Measurements from ENCODE around the gene ARHGAP29. TPM values are rescaled to one million over a fixed set of nuclear protein-coding genes. Genes with fewer than 3 reads are reported as not detected.

The ARHGAP29 gene
- total RNA-seq, 4 donors from 2014 or later = 4.1 to 8.9 (median 5.4) TPM

GRCh38 chr1:94125551-94126514, 111.6 kb downstream of the ARHGAP29 start:
- 68 to 100% methylated on average over 1 to 6 of the region's 6 CpGs for WGBS, 2 donors (ENCODE audit: low coverage in 1 of 2)
- Histone ChIP-seq H3K36me3 (no peaks in the 10 kb centered on the region), H3K9me3 (no peaks in the 10 kb centered on the region), H3K4me1 (no peaks in the 10 kb centered on the region), H3K27me3 (no peaks in the 10 kb centered on the region), H3K27ac (no peak overlapping the region), H3K4me3 (no peak overlapping the region)
- in situ Hi-C loops (cut with MboI; ENCODE audit: low pct_ligation_motif_present in 1 of 4, low pct_unique_long_range_greater_than_20kb in 1 of 4, low sequenced_read_pairs in 3 of 4) (no loop called here), intact Hi-C loops (cut with DNase I; ENCODE audit: low total_unique reads) (no loop called here)
- TF ChIP-seq POLR2AphosphoS5 (IDR thresholded peaks at IDR 0.05) = no peak
- no peak for TF ChIP-seq EP300 (IDR thresholded peaks at IDR 0.05; ENCODE audit: low read depth)
- TF ChIP-seq, protein P1, sequence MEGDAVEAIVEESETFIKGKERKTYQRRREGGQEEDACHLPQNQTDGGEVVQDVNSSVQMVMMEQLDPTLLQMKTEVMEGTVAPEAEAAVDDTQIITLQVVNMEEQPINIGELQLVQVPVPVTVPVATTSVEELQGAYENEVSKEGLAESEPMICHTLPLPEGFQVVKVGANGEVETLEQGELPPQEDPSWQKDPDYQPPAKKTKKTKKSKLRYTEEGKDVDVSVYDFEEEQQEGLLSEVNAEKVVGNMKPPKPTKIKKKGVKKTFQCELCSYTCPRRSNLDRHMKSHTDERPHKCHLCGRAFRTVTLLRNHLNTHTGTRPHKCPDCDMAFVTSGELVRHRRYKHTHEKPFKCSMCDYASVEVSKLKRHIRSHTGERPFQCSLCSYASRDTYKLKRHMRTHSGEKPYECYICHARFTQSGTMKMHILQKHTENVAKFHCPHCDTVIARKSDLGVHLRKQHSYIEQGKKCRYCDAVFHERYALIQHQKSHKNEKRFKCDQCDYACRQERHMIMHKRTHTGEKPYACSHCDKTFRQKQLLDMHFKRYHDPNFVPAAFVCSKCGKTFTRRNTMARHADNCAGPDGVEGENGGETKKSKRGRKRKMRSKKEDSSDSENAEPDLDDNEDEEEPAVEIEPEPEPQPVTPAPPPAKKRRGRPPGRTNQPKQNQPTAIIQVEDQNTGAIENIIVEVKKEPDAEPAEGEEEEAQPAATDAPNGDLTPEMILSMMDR (IDR thresholded peaks at IDR 0.05) = no peak
- no peak for TF ChIP-seq POLR2A (IDR thresholded peaks at IDR 0.05)
- no peak for DNase-seq

DNA sequence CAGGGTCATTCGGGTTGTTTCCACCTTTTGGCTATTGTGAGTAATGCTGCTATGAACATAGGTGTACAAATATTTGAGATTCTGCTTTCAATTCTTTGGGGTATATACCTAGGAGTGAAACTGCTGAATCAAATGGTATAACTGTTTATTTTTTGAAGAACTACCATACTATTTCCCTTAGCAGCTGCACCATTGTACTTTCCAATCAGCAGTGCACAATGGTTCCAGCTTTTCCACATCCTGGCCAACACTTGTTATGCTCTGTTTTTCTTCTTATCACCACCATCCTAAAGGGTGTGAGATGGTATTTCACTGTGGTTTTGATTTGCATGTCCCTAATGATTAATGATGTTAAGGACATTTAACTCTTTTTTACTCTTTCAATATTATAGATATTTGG, 112.8 kb downstream of the ARHGAP29 start:
- Histone ChIP-seq H3K36me3 (no peaks in the 10 kb centered on the region), H3K27me3 (no peaks in the 10 kb centered on the region), H3K4me3 (no peak overlapping the region), H3K27ac (no peak overlapping the region), H3K9me3 (no peaks in the 10 kb centered on the region), H3K4me1 (no peaks in the 10 kb centered on the region)
- DNase-seq = no peak
- intact Hi-C loops (cut with DNase I; ENCODE audit: low total_unique reads) = no loop called here
- TF ChIP-seq EP300 (IDR thresholded peaks at IDR 0.05; ENCODE audit: low read depth) (no peak), POLR2A (IDR thresholded peaks at IDR 0.05) (no peak), POLR2AphosphoS5 (IDR thresholded peaks at IDR 0.05) (no peak)
- TF ChIP-seq, protein P1 (IDR thresholded peaks at IDR 0.05) = no peak
- in situ Hi-C loops (cut with MboI; ENCODE audit: low pct_ligation_motif_present in 1 of 4, low pct_unique_long_range_greater_than_20kb in 1 of 4, low sequenced_read_pairs in 3 of 4) = no loop called here
- 83 to 85% methylated on average over 1 of the region's 1 CpG for WGBS, 2 donors (ENCODE audit: low coverage in 1 of 2)

- Histone ChIP-seq H3K4me3 (no peak overlapping the region), H3K9me3 (no peaks in the 10 kb centered on the region), H3K27ac (no peak overlapping the region), H3K27me3 (peaks cover 4% of the 10 kb centered on the region), H3K4me1 (no peaks in the 10 kb centered on the region), H3K36me3 (no peaks in the 10 kb centered on the region)
- WGBS, 2 donors (ENCODE audit: low coverage in 1 of 2) = 70 to 79% methylated on average over 3 to 5 of the region's 5 CpGs
- no peak for DNase-seq
- no peak for TF ChIP-seq EP300 (IDR thresholded peaks at IDR 0.05; ENCODE audit: low read depth)
- no peak for TF ChIP-seq POLR2AphosphoS5 (IDR thresholded peaks at IDR 0.05)
- TF ChIP-seq, protein P1 (IDR thresholded peaks at IDR 0.05) = no peak
- TF ChIP-seq POLR2A (IDR thresholded peaks at IDR 0.05) = no peak
- intact Hi-C loops (cut with DNase I; ENCODE audit: low total_unique reads) = no loop called here
- in situ Hi-C loops (cut with MboI; ENCODE audit: low pct_ligation_motif_present in 1 of 4, low pct_unique_long_range_greater_than_20kb in 1 of 4, low sequenced_read_pairs in 3 of 4) = no loop called here
These were observed 115.0 kb downstream of the ARHGAP29 start for GRCh38 chr1:94122201-94122970.

Other genes starting within 250 kb of the ARHGAP29 start
- under 1 TPM in 2 of 4 donors, not detected in 2; 0.16 to 0.55 TPM for gene ABCA4, start 116.4 kb downstream of the ARHGAP29 start, total RNA-seq
- 10 to 100 TPM; 37.2 to 88.3 (median 58.1) TPM for gene ABCD3, start 180.8 kb upstream of the ARHGAP29 start, total RNA-seq